NT2/D1 (cell line): ENCODE data around the gene CTSZ.

Experiments used
- DNase-seq: peaks from one replicate; pipeline ENCODE4 v3.0.0-alpha.2; 2011; ENCODE audit warnings: low read depth, low spot score
- H3K27me3 ChIP-seq: 2 replicates; pipeline ENCODE4 v1.6.0; 2011; ENCODE audit warnings: mild to moderate bottlenecking; ENCODE audit not compliant: insufficient read length, insufficient read depth
- H3K36me3 ChIP-seq: 2 replicates; pipeline ENCODE4 v1.6.1; 2011; ENCODE audit warnings: mild to moderate bottlenecking, low read length, mixed read lengths; ENCODE audit not compliant: insufficient read depth, insufficient read length
- H3K4me1 ChIP-seq: 2 replicates; pipeline ENCODE4 v1.5.1; 2011; ENCODE audit not compliant: insufficient read depth, insufficient read length
- H3K4me3 ChIP-seq: 2 replicates; pipeline ENCODE4 v1.5.1; 2011; ENCODE audit warnings: low read depth; ENCODE audit not compliant: insufficient read length
- H3K9ac ChIP-seq: 2 replicates; pipeline ENCODE4 v1.6.0; 2011; ENCODE audit warnings: low read depth; ENCODE audit not compliant: insufficient read length
- H3K9me3 ChIP-seq: 2 replicates; pipeline ENCODE4 v1.5.1; 2011; ENCODE audit warnings: mild to moderate bottlenecking, low read length; ENCODE audit not compliant: insufficient read depth
- SUZ12 ChIP-seq: IDR thresholded peaks from 2 replicates; pipeline ENCODE4 v1.6.1; 2011; ENCODE audit not compliant: insufficient read length, insufficient read depth; ENCODE audit errors: extremely low read depth
- YY1 ChIP-seq: IDR thresholded peaks from 2 replicates; pipeline ENCODE4 v1.6.1; 2011; ENCODE audit not compliant: insufficient read length, insufficient read depth
- ZNF274 ChIP-seq: IDR thresholded peaks from 2 replicates; pipeline ENCODE4 v1.6.1; 2011; ENCODE audit warnings: mild to moderate bottlenecking, low read depth, low read length

The CTSZ gene

GRCh38 chr20:59010995-59011873 lies 4.2 kb upstream of the CTSZ start:
- Histone ChIP-seq H3K27me3 (peaks cover 50% of the 10 kb centered on the region), H3K9me3 (no peaks in the 10 kb centered on the region), H3K4me3 (no peak overlapping the region), H3K9ac (no peak overlapping the region), H3K36me3 (no peaks in the 10 kb centered on the region), H3K4me1 (peaks cover 23% of the 10 kb centered on the region)
- TF ChIP-seq SUZ12 = no peak
- no peak for TF ChIP-seq ZNF274
- no peak for TF ChIP-seq YY1
- no peak for DNase-seq

- H3K27me3 ChIP-seq = peaks cover 52% of the 10 kb centered on the region
Observed at GRCh38 chr20:59010321-59010994, 3.4 kb upstream of the CTSZ start.

GRCh38 chr20:59008715-59009336 lies 1.8 kb upstream of the CTSZ start:
- DNase-seq = no peak
- H3K4me1 ChIP-seq = peaks cover 19% of the 10 kb centered on the region
- no peaks in the 10 kb centered on the region for H3K9me3 ChIP-seq
- peaks cover 40% of the 10 kb centered on the region for H3K27me3 ChIP-seq
- TF ChIP-seq SUZ12 (no peak), YY1 (no peak), ZNF274 (no peak)
- H3K4me3 ChIP-seq = no peak overlapping the region
- no peak overlapping the region for H3K9ac ChIP-seq
- peaks cover 11% of the 10 kb centered on the region for H3K36me3 ChIP-seq

More at GRCh38 chr20:59010321-59010994, 3.4 kb upstream of the CTSZ start:
- no peak for DNase-seq
- no peak overlapping the region for H3K4me3 ChIP-seq
- no peak overlapping the region for H3K9ac ChIP-seq
- peaks cover 24% of the 10 kb centered on the region for H3K4me1 ChIP-seq
- no peaks in the 10 kb centered on the region for H3K9me3 ChIP-seq
- H3K36me3 ChIP-seq = no peaks in the 10 kb centered on the region
- TF ChIP-seq SUZ12 (no peak), ZNF274 (no peak), YY1 (no peak)

- H3K4me1 ChIP-seq = peaks cover 19% of the 10 kb centered on the region
Observed at GRCh38 chr20:59007665-59008511, 834 bp upstream of the CTSZ start.

GRCh38 chr20:59006167-59006863 lies 739 bp downstream of the CTSZ start:
- TF ChIP-seq YY1 = no peak
- no peak for TF ChIP-seq ZNF274
- TF ChIP-seq SUZ12 = no peak
- H3K4me1 ChIP-seq = peaks cover 18% of the 10 kb centered on the region

More at GRCh38 chr20:59007665-59008511, 834 bp upstream of the CTSZ start:
- Histone ChIP-seq H3K4me3 (no peak overlapping the region), H3K9me3 (no peaks in the 10 kb centered on the region), H3K27me3 (peaks cover 35% of the 10 kb centered on the region), H3K9ac (peak overlapping the region; percentile 51), H3K36me3 (peaks cover 16% of the 10 kb centered on the region)
- no peak for DNase-seq
- no peak for TF ChIP-seq YY1
- no peak for TF ChIP-seq SUZ12
- no peak for TF ChIP-seq ZNF274

GRCh38 chr20:59005523-59006166 lies 1.4 kb downstream of the CTSZ start:
- Histone ChIP-seq H3K27me3 (peaks cover 35% of the 10 kb centered on the region), H3K9me3 (no peaks in the 10 kb centered on the region), H3K4me1 (peaks cover 16% of the 10 kb centered on the region), H3K4me3 (peak overlapping the region; percentile 6), H3K9ac (no peak overlapping the region), H3K36me3 (peaks cover 29% of the 10 kb centered on the region)
- DNase-seq = no peak
- TF ChIP-seq YY1 (no peak), ZNF274 (no peak), SUZ12 (no peak)

More at GRCh38 chr20:59006167-59006863, 739 bp downstream of the CTSZ start:
- peak overlapping the region; percentile 69 for H3K4me3 ChIP-seq
- H3K9ac ChIP-seq = peak overlapping the region; percentile 84
- H3K27me3 ChIP-seq = peaks cover 35% of the 10 kb centered on the region
- no peak for DNase-seq
- H3K9me3 ChIP-seq = no peaks in the 10 kb centered on the region
- H3K36me3 ChIP-seq = peaks cover 23% of the 10 kb centered on the region
